Lower leg skin (tissue), 3 donors: ENCODE data around the gene VSIG10L.

Source experiments
- CTCF ChIP-seq, 3 donors: fragments of 450-650 bp; IDR thresholded peaks; one replicate each; pipeline ENCODE4 v1.5.1; 2016; ENCODE audit warnings: antibody characterized with exemption in 3 of 3, mild to moderate bottlenecking in 3 of 3, moderate library complexity in 2 of 3
- POLR2A ChIP-seq, 2 donors: fragments of 450-650 bp; IDR thresholded peaks; one replicate each; pipeline ENCODE4 v1.6.1; 2016 to 2017; ENCODE audit warnings: antibody characterized with exemption in 2 of 2, mild to moderate bottlenecking in 1 of 2, moderate library complexity in 1 of 2

GRCh38 chr19:51321799-51322198, 20.1 kb downstream of the VSIG10L start:
- TF ChIP-seq POLR2A (IDR thresholded peaks at IDR 0.05) (no peak), CTCF (IDR thresholded peaks at IDR 0.05) (no peak)
